ENCODE measurements around the gene TEKTIP1.

Gene TEKTIP1

GRCh38 chr19:3534375-3535234 lies 4.4 kb upstream of the TEKTIP1 start:
- Histone ChIP-seq H3K36me3 (ENCODE audit: insufficient read depth, low read length) (no peaks in the 10 kb centered on the region), H3K4me1 (ENCODE audit: insufficient read depth, low read length) (peaks cover 4% of the 10 kb centered on the region; the same call in 1 of the 2 replicates), H3K9me3 (ENCODE audit: control insufficient read depth, insufficient read depth, low read length) (no peaks in the 10 kb centered on the region)

GRCh38 chr19:3535235-3535535 lies 3.8 kb upstream of the TEKTIP1 start:
- no peak overlapping the region for H3K9ac ChIP-seq (ENCODE audit: low read depth, low read length)
- peaks cover 4% of the 10 kb centered on the region; the same call in 1 of the 2 replicates for H3K4me1 ChIP-seq (ENCODE audit: insufficient read depth, low read length)
- H3K36me3 ChIP-seq (ENCODE audit: insufficient read depth, low read length): no peaks in the 10 kb centered on the region
- H3K9me3 ChIP-seq (ENCODE audit: control insufficient read depth, insufficient read depth, low read length): no peaks in the 10 kb centered on the region

More at GRCh38 chr19:3534375-3535234, 4.4 kb upstream of the TEKTIP1 start:
- no peak overlapping the region for H3K9ac ChIP-seq (ENCODE audit: low read depth, low read length)

- H3K9ac ChIP-seq (ENCODE audit: low read depth, low read length): no peak overlapping the region
Observed at GRCh38 chr19:3535563-3535965, 3.4 kb upstream of the TEKTIP1 start.

GRCh38 chr19:3535981-3536380 lies 3.0 kb upstream of the TEKTIP1 start:
- Histone ChIP-seq H3K36me3 (ENCODE audit: insufficient read depth, low read length) (no peaks in the 10 kb centered on the region), H3K4me1 (ENCODE audit: insufficient read depth, low read length) (peaks cover 4% of the 10 kb centered on the region; the same call in 1 of the 2 replicates), H3K9me3 (ENCODE audit: control insufficient read depth, insufficient read depth, low read length) (no peaks in the 10 kb centered on the region), H3K9ac (ENCODE audit: low read depth, low read length) (no peak overlapping the region)

More at GRCh38 chr19:3535563-3535965, 3.4 kb upstream of the TEKTIP1 start:
- no peaks in the 10 kb centered on the region for H3K36me3 ChIP-seq (ENCODE audit: insufficient read depth, low read length)
- H3K4me1 ChIP-seq (ENCODE audit: insufficient read depth, low read length): peaks cover 4% of the 10 kb centered on the region; the same call in 1 of the 2 replicates
- no peaks in the 10 kb centered on the region for H3K9me3 ChIP-seq (ENCODE audit: control insufficient read depth, insufficient read depth, low read length)

GRCh38 chr19:3536429-3537100 lies 2.4 kb upstream of the TEKTIP1 start:
- Histone ChIP-seq H3K9me3 (ENCODE audit: control insufficient read depth, insufficient read depth, low read length) (no peaks in the 10 kb centered on the region), H3K9ac (ENCODE audit: low read depth, low read length) (no peak overlapping the region), H3K36me3 (ENCODE audit: insufficient read depth, low read length) (no peaks in the 10 kb centered on the region), H3K4me1 (ENCODE audit: insufficient read depth, low read length) (peaks cover 4% of the 10 kb centered on the region; the same call in 1 of the 2 replicates)

- Histone ChIP-seq H3K9me3 (ENCODE audit: control insufficient read depth, insufficient read depth, low read length) (no peaks in the 10 kb centered on the region), H3K4me1 (ENCODE audit: insufficient read depth, low read length) (peaks cover 4% of the 10 kb centered on the region; the same call in 1 of the 2 replicates), H3K9ac (ENCODE audit: low read depth, low read length) (no peak overlapping the region), H3K36me3 (ENCODE audit: insufficient read depth, low read length) (no peaks in the 10 kb centered on the region)
Observed at GRCh38 chr19:3537101-3537437, 1.9 kb upstream of the TEKTIP1 start.

- Histone ChIP-seq H3K36me3 (ENCODE audit: insufficient read depth, low read length) (no peaks in the 10 kb centered on the region), H3K9ac (ENCODE audit: low read depth, low read length) (no peak overlapping the region), H3K9me3 (ENCODE audit: control insufficient read depth, insufficient read depth, low read length) (no peaks in the 10 kb centered on the region), H3K4me1 (ENCODE audit: insufficient read depth, low read length) (peaks cover 4% of the 10 kb centered on the region; the same call in 1 of the 2 replicates)
Observed at GRCh38 chr19:3537438-3538240, 1.3 kb upstream of the TEKTIP1 start.

GRCh38 chr19:3538258-3538929 lies 580 bp upstream of the TEKTIP1 start:
- H3K36me3 ChIP-seq (ENCODE audit: insufficient read depth, low read length): no peaks in the 10 kb centered on the region
- peaks cover 4% of the 10 kb centered on the region; the same call in 1 of the 2 replicates for H3K4me1 ChIP-seq (ENCODE audit: insufficient read depth, low read length)
- no peak overlapping the region for H3K9ac ChIP-seq (ENCODE audit: low read depth, low read length)
- H3K9me3 ChIP-seq (ENCODE audit: control insufficient read depth, insufficient read depth, low read length): no peaks in the 10 kb centered on the region

- H3K36me3 ChIP-seq (ENCODE audit: insufficient read depth, low read length): no peaks in the 10 kb centered on the region
Observed at GRCh38 chr19:3539756-3540118, 763 bp downstream of the TEKTIP1 start.

GRCh38 chr19:3543150-3544057 lies 4.4 kb downstream of the TEKTIP1 start:
- Histone ChIP-seq H3K36me3 (ENCODE audit: insufficient read depth, low read length) (no peaks in the 10 kb centered on the region), H3K9ac (ENCODE audit: low read depth, low read length) (no peak overlapping the region)

More at GRCh38 chr19:3539756-3540118, 763 bp downstream of the TEKTIP1 start:
- no peak overlapping the region for H3K9ac ChIP-seq (ENCODE audit: low read depth, low read length)
- H3K9me3 ChIP-seq (ENCODE audit: control insufficient read depth, insufficient read depth, low read length): no peaks in the 10 kb centered on the region
- peaks cover 4% of the 10 kb centered on the region; the same call in 1 of the 2 replicates for H3K4me1 ChIP-seq (ENCODE audit: insufficient read depth, low read length)

GRCh38 chr19:3544058-3544376 lies 5.0 kb downstream of the TEKTIP1 start:
- Histone ChIP-seq H3K9ac (ENCODE audit: low read depth, low read length) (no peak overlapping the region), H3K36me3 (ENCODE audit: insufficient read depth, low read length) (no peaks in the 10 kb centered on the region), H3K4me1 (ENCODE audit: insufficient read depth, low read length) (no peaks in the 10 kb centered on the region), H3K9me3 (ENCODE audit: control insufficient read depth, insufficient read depth, low read length) (no peaks in the 10 kb centered on the region)

More at GRCh38 chr19:3543150-3544057, 4.4 kb downstream of the TEKTIP1 start:
- peaks cover 4% of the 10 kb centered on the region; the same call in 1 of the 2 replicates for H3K4me1 ChIP-seq (ENCODE audit: insufficient read depth, low read length)
- no peaks in the 10 kb centered on the region for H3K9me3 ChIP-seq (ENCODE audit: control insufficient read depth, insufficient read depth, low read length)

- H3K36me3 ChIP-seq (ENCODE audit: insufficient read depth, low read length): no peaks in the 10 kb centered on the region
- no peaks in the 10 kb centered on the region for H3K4me1 ChIP-seq (ENCODE audit: insufficient read depth, low read length)
- H3K9ac ChIP-seq (ENCODE audit: low read depth, low read length): no peak overlapping the region
- H3K9me3 ChIP-seq (ENCODE audit: control insufficient read depth, insufficient read depth, low read length): no peaks in the 10 kb centered on the region
Observed at GRCh38 chr19:3544742-3545668, 6.0 kb downstream of the TEKTIP1 start.

All from ES-I3 (cell line).